ENCODE results near the gene RSPH6A. TPM values are rescaled to one million over a fixed set of nuclear protein-coding genes. Genes with fewer than 3 reads are reported as not detected.

RSPH6A gene
- total RNA-seq, 4 donors from 2014 or later, result 0.38 to 0.68 TPM; not detected in 2

DNA sequence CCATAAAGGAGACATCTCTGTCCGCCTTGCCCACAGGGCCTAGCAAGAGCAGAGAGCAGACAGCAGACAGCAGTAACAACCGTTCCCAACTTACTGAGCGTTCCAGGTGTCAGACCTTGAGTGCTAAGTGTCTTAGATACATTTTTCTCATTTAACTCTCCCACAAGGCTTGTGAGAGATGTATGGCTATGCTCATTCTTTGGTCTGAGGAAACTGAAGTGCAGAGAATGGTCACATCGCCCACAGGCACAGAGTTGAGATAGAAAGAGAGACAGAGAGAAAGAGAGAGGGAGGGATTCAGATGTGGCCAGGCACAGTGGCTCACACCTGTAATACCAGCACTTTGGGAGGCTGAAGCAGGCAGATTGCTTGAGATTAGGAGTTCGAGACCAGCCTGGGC is 67.6 kb downstream of the RSPH6A start:
- Histone ChIP-seq H3K27me3 (no peaks in the 10 kb centered on the region), H3K27ac (no peak overlapping the region), H3K4me1 (no peaks in the 10 kb centered on the region), H3K36me3 (no peaks in the 10 kb centered on the region), H3K9me3 (no peaks in the 10 kb centered on the region), H3K4me3 (no peak overlapping the region)
- no peak for TF ChIP-seq EP300 (IDR thresholded peaks at IDR 0.05)
- no peak for TF ChIP-seq POLR2A (IDR thresholded peaks at IDR 0.05)
- TF ChIP-seq, protein P1, sequence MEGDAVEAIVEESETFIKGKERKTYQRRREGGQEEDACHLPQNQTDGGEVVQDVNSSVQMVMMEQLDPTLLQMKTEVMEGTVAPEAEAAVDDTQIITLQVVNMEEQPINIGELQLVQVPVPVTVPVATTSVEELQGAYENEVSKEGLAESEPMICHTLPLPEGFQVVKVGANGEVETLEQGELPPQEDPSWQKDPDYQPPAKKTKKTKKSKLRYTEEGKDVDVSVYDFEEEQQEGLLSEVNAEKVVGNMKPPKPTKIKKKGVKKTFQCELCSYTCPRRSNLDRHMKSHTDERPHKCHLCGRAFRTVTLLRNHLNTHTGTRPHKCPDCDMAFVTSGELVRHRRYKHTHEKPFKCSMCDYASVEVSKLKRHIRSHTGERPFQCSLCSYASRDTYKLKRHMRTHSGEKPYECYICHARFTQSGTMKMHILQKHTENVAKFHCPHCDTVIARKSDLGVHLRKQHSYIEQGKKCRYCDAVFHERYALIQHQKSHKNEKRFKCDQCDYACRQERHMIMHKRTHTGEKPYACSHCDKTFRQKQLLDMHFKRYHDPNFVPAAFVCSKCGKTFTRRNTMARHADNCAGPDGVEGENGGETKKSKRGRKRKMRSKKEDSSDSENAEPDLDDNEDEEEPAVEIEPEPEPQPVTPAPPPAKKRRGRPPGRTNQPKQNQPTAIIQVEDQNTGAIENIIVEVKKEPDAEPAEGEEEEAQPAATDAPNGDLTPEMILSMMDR (IDR thresholded peaks at IDR 0.05), result no peak
- TF ChIP-seq POLR2AphosphoS5 (IDR thresholded peaks at IDR 0.05), result no peak
- WGBS, result 74% methylated on average over 5 of the region's 5 CpGs
- no peak for DNase-seq (ENCODE audit: low spot score in 2 of 2)

DNA sequence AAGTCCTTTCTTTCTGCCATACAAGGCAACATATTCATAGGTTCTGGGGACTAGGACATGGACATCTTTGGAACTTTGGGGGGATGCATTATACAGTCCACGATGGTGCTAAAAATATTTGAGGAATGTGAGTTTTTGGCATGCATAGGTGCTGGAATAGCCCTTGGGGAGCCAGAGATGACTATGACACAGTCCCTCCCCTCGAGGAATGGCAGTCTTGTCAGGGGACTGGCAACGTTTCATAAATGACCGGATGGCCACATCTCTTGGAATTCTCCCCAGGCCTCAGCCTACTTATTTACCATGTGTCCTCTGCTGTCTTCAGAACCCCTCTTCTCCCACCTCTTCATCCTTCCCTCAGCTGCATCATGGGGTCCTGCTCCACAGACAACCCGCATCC is 68.2 kb downstream of the RSPH6A start:
- TF ChIP-seq, protein P1 (IDR thresholded peaks at IDR 0.05), result no peak
- no peak for TF ChIP-seq POLR2A (IDR thresholded peaks at IDR 0.05)
- TF ChIP-seq EP300 (IDR thresholded peaks at IDR 0.05), result no peak
- no peak for TF ChIP-seq POLR2AphosphoS5 (IDR thresholded peaks at IDR 0.05)
- no peaks in the 10 kb centered on the region for H3K27me3 ChIP-seq
- no peaks in the 10 kb centered on the region for H3K36me3 ChIP-seq
- 69% methylated on average over 5 of the region's 5 CpGs for WGBS
- no peak for DNase-seq (ENCODE audit: low spot score in 2 of 2)
- H3K4me1 ChIP-seq, result no peaks in the 10 kb centered on the region
- no peak overlapping the region for H3K27ac ChIP-seq
- no peaks in the 10 kb centered on the region for H3K9me3 ChIP-seq
- no peak overlapping the region for H3K4me3 ChIP-seq

Other genes with a start within 250 kb of the RSPH6A start
- 10 to 100 TPM; 13.8 to 25.6 (median 22.5) TPM for gene OPA3, start 230.5 kb downstream of the RSPH6A start, total RNA-seq
- 1 to 10 TPM in 2 of 4 donors, under 1 TPM in 2; 0.49 to 2.4 (median 1.6) TPM for gene GPR4, start 213.1 kb downstream of the RSPH6A start, total RNA-seq
- 100 to 1,000 TPM in 1 of 4 donors, 10 to 100 TPM in 3; 60.0 to 112 (median 74.8) TPM for gene EML2, start 175.9 kb downstream of the RSPH6A start, total RNA-seq
- gene GIPR, start 147.1 kb downstream of the RSPH6A start, total RNA-seq, result 10 to 100 TPM in 1 of 4 donors, 1 to 10 TPM in 2, under 1 TPM in 1; 0.95 to 11.2 (median 1.6) TPM
- gene SNRPD2, start 123.4 kb downstream of the RSPH6A start, total RNA-seq, result 100 to 1,000 TPM in 3 of 4 donors, 10 to 100 TPM in 1; 80.9 to 160 (median 146) TPM
- 10 to 100 TPM in 1 of 4 donors, 1 to 10 TPM in 3; 5.9 to 11.4 (median 8.4) TPM for gene QPCTL, start 122.6 kb downstream of the RSPH6A start, total RNA-seq
- 10 to 100 TPM; 13.5 to 24.1 (median 15.7) TPM for gene FBXO46, start 84.4 kb downstream of the RSPH6A start, total RNA-seq
- gene MEIOSIN, start 81.9 kb downstream of the RSPH6A start, total RNA-seq, result not detected
- gene SIX5, start 46.1 kb downstream of the RSPH6A start, total RNA-seq, result 10 to 100 TPM; 10.5 to 14.7 (median 14.3) TPM
- gene DMPK, start 32.8 kb downstream of the RSPH6A start, total RNA-seq, result 10 to 100 TPM; 15.0 to 27.3 (median 20.3) TPM
- gene DMWD, start 22.5 kb downstream of the RSPH6A start, total RNA-seq, result 10 to 100 TPM; 22.7 to 40.6 (median 32.0) TPM
- 10 to 100 TPM; 32.8 to 76.3 (median 44.1) TPM for gene SYMPK, start 47.8 kb upstream of the RSPH6A start, total RNA-seq
- under 1 TPM in 1 of 4 donors, not detected in 3; 0.30 TPM for gene FOXA3, start 49.0 kb upstream of the RSPH6A start, total RNA-seq
- gene IRF2BP1, start 70.8 kb upstream of the RSPH6A start, total RNA-seq, result 10 to 100 TPM; 24.7 to 36.9 (median 30.7) TPM
- gene MYPOP, start 87.3 kb upstream of the RSPH6A start, total RNA-seq, result 1 to 10 TPM; 4.4 to 9.4 (median 6.5) TPM
- not detected for gene NANOS2, start 99.5 kb upstream of the RSPH6A start, total RNA-seq
- under 1 TPM; 0.21 to 0.97 (median 0.55) TPM for gene NOVA2, start 158.6 kb upstream of the RSPH6A start, total RNA-seq
- 10 to 100 TPM in 1 of 4 donors, 1 to 10 TPM in 3; 8.4 to 14.6 (median 9.5) TPM for gene CCDC61, start 180.2 kb upstream of the RSPH6A start, total RNA-seq
- not detected for gene PGLYRP1, start 207.7 kb upstream of the RSPH6A start, total RNA-seq
- 10 to 100 TPM in 1 of 4 donors, 1 to 10 TPM in 3; 1.4 to 10.6 (median 5.5) TPM for gene IGFL4, start 225.7 kb upstream of the RSPH6A start, total RNA-seq

Measured in suprapubic skin (tissue), 4 donors.